Astrocyte (in vitro differentiated cells and primary cell): ENCODE data around the gene SPARC. TPM values are rescaled to one million over a fixed set of nuclear protein-coding genes. Genes with fewer than 3 reads are reported as not detected.

Experiments used
- DNase-seq: peaks from one replicate; pipeline ENCODE4 v3.0.0-alpha.2; 2010; ENCODE audit warnings: low read depth
- FAIRE-seq: peaks from 2 replicates; lab custom pipeline; 2011; peaks lifted over from hg19 to GRCh38; lab: Jason Lieb, UNC
- H2AFZ ChIP-seq: 2 replicates; pipeline ENCODE4 v1.6.0; 2012; ENCODE audit warnings: low read depth, low read length, inconsistent platforms
- H3K27ac ChIP-seq: 2 replicates; pipeline ENCODE4 v1.5.1; 2011; ENCODE audit warnings: low read depth, low read length, inconsistent platforms
- H3K27me3 ChIP-seq: 2 replicates; pipeline ENCODE4 v1.6.0; 2011; ENCODE audit warnings: low read length, inconsistent platforms; ENCODE audit not compliant: insufficient read depth
- H3K36me3 ChIP-seq: 2 replicates; pipeline ENCODE4 v1.5.1; 2011; ENCODE audit warnings: low read length, inconsistent platforms; ENCODE audit not compliant: insufficient read depth
- H3K4me1 ChIP-seq: 2 replicates; pipeline ENCODE4 v1.5.1; 2011; ENCODE audit warnings: low read length, inconsistent platforms; ENCODE audit not compliant: insufficient read depth
- H3K4me2 ChIP-seq: 2 replicates; pipeline ENCODE4 v1.6.0; 2012; ENCODE audit warnings: low read length, inconsistent platforms
- H3K4me3 ChIP-seq: 2 replicates; pipeline ENCODE4 v1.5.1; 2011; ENCODE audit warnings: low read depth, mild to moderate bottlenecking, low read length, inconsistent platforms; ENCODE audit not compliant: insufficient read depth
- H3K79me2 ChIP-seq: 2 replicates; pipeline ENCODE4 v1.6.0; 2012; ENCODE audit warnings: mild to moderate bottlenecking, low read length, inconsistent platforms; ENCODE audit not compliant: insufficient read depth
- H3K9ac ChIP-seq: 2 replicates; pipeline ENCODE4 v1.6.0; 2012; ENCODE audit warnings: mild to moderate bottlenecking, low read length, inconsistent platforms
- H3K9me3 ChIP-seq: 2 replicates; pipeline ENCODE4 v1.5.1; 2012; ENCODE audit warnings: low read depth, mild to moderate bottlenecking, low read length, inconsistent platforms; ENCODE audit not compliant: insufficient read depth
- H4K20me1 ChIP-seq: 2 replicates; pipeline ENCODE4 v1.6.0; 2012; ENCODE audit warnings: low read length, inconsistent platforms; ENCODE audit not compliant: insufficient read depth
- H3K27ac Mint-ChIP-seq: one replicate; pipeline ENCODE4 v1.8.0; 2021; ENCODE audit warnings: mild to moderate bottlenecking, mixed read lengths; ENCODE audit not compliant: unreplicated experiment
- H3K27me3 Mint-ChIP-seq: one replicate; pipeline ENCODE4 v1.8.0; 2021; ENCODE audit warnings: low read depth, mixed read lengths; ENCODE audit not compliant: unreplicated experiment
- H3K36me3 Mint-ChIP-seq: one replicate; pipeline ENCODE4 v1.8.0; 2021; ENCODE audit warnings: low read depth, mixed read lengths; ENCODE audit not compliant: unreplicated experiment
- H3K4me1 Mint-ChIP-seq: one replicate; pipeline ENCODE4 v1.8.0; 2021; ENCODE audit warnings: low read depth, mixed read lengths; ENCODE audit not compliant: unreplicated experiment
- H3K4me3 Mint-ChIP-seq: one replicate; pipeline ENCODE4 v1.8.0; 2021; ENCODE audit warnings: mild to moderate bottlenecking, moderate library complexity, mixed read lengths; ENCODE audit not compliant: unreplicated experiment
- H3K9me3 Mint-ChIP-seq: one replicate; pipeline ENCODE4 v1.8.0; 2021; ENCODE audit warnings: mild to moderate bottlenecking, mixed read lengths; ENCODE audit not compliant: unreplicated experiment
- CTCF ChIP-seq: IDR thresholded peaks from 2 replicates; pipeline ENCODE4 v1.5.1; 2011; ENCODE audit warnings: low read depth, mild to moderate bottlenecking, inconsistent platforms, low read length, moderate library complexity; ENCODE audit not compliant: insufficient read depth
- EZH2 ChIP-seq: IDR thresholded peaks from 2 replicates; pipeline ENCODE4 v1.6.1; 2012; ENCODE audit warnings: mild to moderate bottlenecking, low read length, inconsistent platforms; ENCODE audit not compliant: insufficient read depth
- total RNA-seq: library from RNA; stranded (reverse); gene quantifications from 2 replicates; pipeline ENCODE4 v1.2.1, GENCODE V29; 2021

Gene SPARC
- total RNA-seq, 1 donor from 2014 or later = 15,667 TPM

- H3K9me3 Mint-ChIP-seq = no peaks in the 10 kb centered on the region
- Histone ChIP-seq H3K4me2 (no peak overlapping the region), H3K9me3 (no peaks in the 10 kb centered on the region), H4K20me1 (no peaks in the 10 kb centered on the region), H3K27ac (no peak overlapping the region), H3K4me3 (no peak overlapping the region), H2AFZ (no peak overlapping the region), H3K4me1 (no peaks in the 10 kb centered on the region), H3K27me3 (no peaks in the 10 kb centered on the region), H3K36me3 (no peaks in the 10 kb centered on the region), H3K79me2 (no peaks in the 10 kb centered on the region), H3K9ac (no peak overlapping the region)
- peaks cover 1% of the 10 kb centered on the region for H3K4me1 Mint-ChIP-seq
- no peak overlapping the region for H3K4me3 Mint-ChIP-seq
- DNase-seq (no peak), FAIRE-seq (peak; percentile 50)
- H3K27me3 Mint-ChIP-seq = peaks cover 4% of the 10 kb centered on the region
- TF ChIP-seq CTCF (peak; percentile 92), EZH2 (no peak)
- no peaks in the 10 kb centered on the region for H3K36me3 Mint-ChIP-seq
- no peak overlapping the region for H3K27ac Mint-ChIP-seq
Measured at GRCh38 chr5:151651997-151652645, 34.6 kb downstream of the SPARC start.

GRCh38 chr5:151648988-151649387 is 37.7 kb downstream of the SPARC start:
- no peak overlapping the region for H3K4me2 ChIP-seq
- H3K9me3 ChIP-seq = no peaks in the 10 kb centered on the region
- Mint-ChIP-seq H3K4me3 (no peak overlapping the region), H3K36me3 (no peaks in the 10 kb centered on the region), H3K4me1 (no peaks in the 10 kb centered on the region), H3K27ac (no peak overlapping the region), H3K9me3 (no peaks in the 10 kb centered on the region), H3K27me3 (peaks cover 5% of the 10 kb centered on the region)
- H3K9ac ChIP-seq = no peak overlapping the region
- TF ChIP-seq CTCF (no peak), EZH2 (no peak)
- no peaks in the 10 kb centered on the region for H3K79me2 ChIP-seq
- no peaks in the 10 kb centered on the region for H3K4me1 ChIP-seq
- no peaks in the 10 kb centered on the region for H3K36me3 ChIP-seq
- no peak overlapping the region for H3K27ac ChIP-seq
- no peak overlapping the region for H3K4me3 ChIP-seq
- no peaks in the 10 kb centered on the region for H4K20me1 ChIP-seq
- DNase-seq (no peak), FAIRE-seq (no peak)
- no peaks in the 10 kb centered on the region for H3K27me3 ChIP-seq
- H2AFZ ChIP-seq = no peak overlapping the region

- Histone ChIP-seq H2AFZ (no peak overlapping the region), H4K20me1 (no peaks in the 10 kb centered on the region), H3K9me3 (no peaks in the 10 kb centered on the region), H3K9ac (no peak overlapping the region), H3K4me3 (no peak overlapping the region), H3K36me3 (no peaks in the 10 kb centered on the region), H3K79me2 (no peaks in the 10 kb centered on the region), H3K27me3 (no peaks in the 10 kb centered on the region), H3K27ac (no peak overlapping the region), H3K4me1 (no peaks in the 10 kb centered on the region), H3K4me2 (no peak overlapping the region)
- FAIRE-seq (no peak), DNase-seq (no peak)
- TF ChIP-seq EZH2 (no peak), CTCF (no peak)
- Mint-ChIP-seq H3K4me3 (no peak overlapping the region), H3K36me3 (no peaks in the 10 kb centered on the region), H3K27ac (no peak overlapping the region), H3K27me3 (peaks cover 5% of the 10 kb centered on the region), H3K4me1 (no peaks in the 10 kb centered on the region), H3K9me3 (peaks cover 2% of the 10 kb centered on the region)
Measured at GRCh38 chr5:151648089-151648488, 38.6 kb downstream of the SPARC start.
